GM15510 (cell line): ENCODE measurements around the gene STPG1.

Experiments
- POLR2A ChIP-seq: IDR thresholded peaks from 3 replicates; pipeline ENCODE4 v1.6.1; 2011; ENCODE audit warnings: borderline replicate concordance; ENCODE audit not compliant: insufficient read length; ENCODE audit errors: extremely low read depth

Gene STPG1

GRCh38 chr1:24435782-24436365, 22.3 kb upstream of the STPG1 start:
- no peak for TF ChIP-seq POLR2A

GRCh38 chr1:24427545-24427862, 13.9 kb upstream of the STPG1 start:
- no peak for TF ChIP-seq POLR2A

- no peak for TF ChIP-seq POLR2A
Observed at GRCh38 chr1:24426744-24427544, 13.4 kb upstream of the STPG1 start.

GRCh38 chr1:24425922-24426321, 12.3 kb upstream of the STPG1 start:
- no peak for TF ChIP-seq POLR2A

- no peak for TF ChIP-seq POLR2A
Observed at GRCh38 chr1:24425441-24425840, 11.9 kb upstream of the STPG1 start.

GRCh38 chr1:24424990-24425389, 11.4 kb upstream of the STPG1 start:
- no peak for TF ChIP-seq POLR2A

GRCh38 chr1:24424207-24424606, 10.6 kb upstream of the STPG1 start:
- TF ChIP-seq POLR2A, result no peak

- no peak for TF ChIP-seq POLR2A
Observed at GRCh38 chr1:24421502-24421901, 7.9 kb upstream of the STPG1 start.

- no peak for TF ChIP-seq POLR2A
Observed at GRCh38 chr1:24420547-24420946, 7.0 kb upstream of the STPG1 start.

GRCh38 chr1:24418898-24419628, 5.5 kb upstream of the STPG1 start:
- TF ChIP-seq POLR2A, result no peak

GRCh38 chr1:24417681-24418080, 4.1 kb upstream of the STPG1 start:
- TF ChIP-seq POLR2A, result no peak

GRCh38 chr1:24416666-24417391, 3.2 kb upstream of the STPG1 start:
- TF ChIP-seq POLR2A, result no peak

- TF ChIP-seq POLR2A, result no peak
Observed at GRCh38 chr1:24415910-24416665, 2.5 kb upstream of the STPG1 start.

GRCh38 chr1:24415334-24415909, 1.8 kb upstream of the STPG1 start, which contains the start of gene NIPAL3:
Gene NIPAL3, plus strand, starts transcription at chr1:24415802. Its CDS starts 3,746 bp downstream, at chr1:24419548.
- peak; percentile 43 for TF ChIP-seq POLR2A
